NB4 (cell line): ENCODE results near the gene UBASH3A.

Source experiments
- DNase-seq: peaks from one replicate; pipeline ENCODE4 v3.0.0; 2010; ENCODE audit warnings: low read depth
- H3K4me3 ChIP-seq: one replicate; pipeline ENCODE4 v1.5.1; 2011; ENCODE audit warnings: mild to moderate bottlenecking, low read depth, low read length, moderate library complexity
- MYC ChIP-seq: IDR thresholded peaks from 2 replicates; pipeline ENCODE4 v1.6.1; 2011; ENCODE audit warnings: low read depth, low read length
- POLR2A ChIP-seq: IDR thresholded peaks from 2 replicates; pipeline ENCODE4 v1.6.1; 2011; ENCODE audit warnings: mild to moderate bottlenecking; ENCODE audit not compliant: insufficient read length; ENCODE audit errors: extremely low read depth
- TF ChIP-seq, protein P1 (sequence below): IDR thresholded peaks from one replicate; pipeline ENCODE4 v1.5.1; 2012; ENCODE audit warnings: low read depth, low read length
- TF ChIP-seq, protein P2 (sequence below): IDR thresholded peaks from 2 replicates; pipeline ENCODE4 v1.6.1; 2011; ENCODE audit warnings: low read depth, low read length

Gene UBASH3A

DNA sequence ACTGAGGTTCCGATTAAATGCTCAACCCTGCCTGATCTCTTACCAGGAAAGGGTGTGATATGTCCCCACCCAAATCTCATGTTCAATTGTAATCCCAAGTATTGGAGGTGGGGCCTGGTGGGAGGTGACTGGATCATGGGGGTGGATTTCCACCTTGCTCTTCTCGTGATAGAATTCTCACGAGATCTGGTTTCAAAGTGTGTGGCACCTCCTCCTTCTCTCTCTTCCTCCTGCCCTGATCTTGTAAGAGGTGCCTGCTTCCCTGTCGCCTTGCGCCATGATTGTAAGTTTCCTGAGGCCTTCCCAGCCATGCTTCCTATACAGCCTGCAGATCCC lies 57.5 kb downstream of the UBASH3A start:
- no peak for TF ChIP-seq POLR2A
- TF ChIP-seq MYC = no peak
- TF ChIP-seq, protein P1, sequence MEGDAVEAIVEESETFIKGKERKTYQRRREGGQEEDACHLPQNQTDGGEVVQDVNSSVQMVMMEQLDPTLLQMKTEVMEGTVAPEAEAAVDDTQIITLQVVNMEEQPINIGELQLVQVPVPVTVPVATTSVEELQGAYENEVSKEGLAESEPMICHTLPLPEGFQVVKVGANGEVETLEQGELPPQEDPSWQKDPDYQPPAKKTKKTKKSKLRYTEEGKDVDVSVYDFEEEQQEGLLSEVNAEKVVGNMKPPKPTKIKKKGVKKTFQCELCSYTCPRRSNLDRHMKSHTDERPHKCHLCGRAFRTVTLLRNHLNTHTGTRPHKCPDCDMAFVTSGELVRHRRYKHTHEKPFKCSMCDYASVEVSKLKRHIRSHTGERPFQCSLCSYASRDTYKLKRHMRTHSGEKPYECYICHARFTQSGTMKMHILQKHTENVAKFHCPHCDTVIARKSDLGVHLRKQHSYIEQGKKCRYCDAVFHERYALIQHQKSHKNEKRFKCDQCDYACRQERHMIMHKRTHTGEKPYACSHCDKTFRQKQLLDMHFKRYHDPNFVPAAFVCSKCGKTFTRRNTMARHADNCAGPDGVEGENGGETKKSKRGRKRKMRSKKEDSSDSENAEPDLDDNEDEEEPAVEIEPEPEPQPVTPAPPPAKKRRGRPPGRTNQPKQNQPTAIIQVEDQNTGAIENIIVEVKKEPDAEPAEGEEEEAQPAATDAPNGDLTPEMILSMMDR = no peak
- TF ChIP-seq, protein P2, sequence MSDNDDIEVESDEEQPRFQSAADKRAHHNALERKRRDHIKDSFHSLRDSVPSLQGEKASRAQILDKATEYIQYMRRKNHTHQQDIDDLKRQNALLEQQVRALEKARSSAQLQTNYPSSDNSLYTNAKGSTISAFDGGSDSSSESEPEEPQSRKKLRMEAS = no peak
- H3K4me3 ChIP-seq = no peak overlapping the region
- DNase-seq = no peak

DNA sequence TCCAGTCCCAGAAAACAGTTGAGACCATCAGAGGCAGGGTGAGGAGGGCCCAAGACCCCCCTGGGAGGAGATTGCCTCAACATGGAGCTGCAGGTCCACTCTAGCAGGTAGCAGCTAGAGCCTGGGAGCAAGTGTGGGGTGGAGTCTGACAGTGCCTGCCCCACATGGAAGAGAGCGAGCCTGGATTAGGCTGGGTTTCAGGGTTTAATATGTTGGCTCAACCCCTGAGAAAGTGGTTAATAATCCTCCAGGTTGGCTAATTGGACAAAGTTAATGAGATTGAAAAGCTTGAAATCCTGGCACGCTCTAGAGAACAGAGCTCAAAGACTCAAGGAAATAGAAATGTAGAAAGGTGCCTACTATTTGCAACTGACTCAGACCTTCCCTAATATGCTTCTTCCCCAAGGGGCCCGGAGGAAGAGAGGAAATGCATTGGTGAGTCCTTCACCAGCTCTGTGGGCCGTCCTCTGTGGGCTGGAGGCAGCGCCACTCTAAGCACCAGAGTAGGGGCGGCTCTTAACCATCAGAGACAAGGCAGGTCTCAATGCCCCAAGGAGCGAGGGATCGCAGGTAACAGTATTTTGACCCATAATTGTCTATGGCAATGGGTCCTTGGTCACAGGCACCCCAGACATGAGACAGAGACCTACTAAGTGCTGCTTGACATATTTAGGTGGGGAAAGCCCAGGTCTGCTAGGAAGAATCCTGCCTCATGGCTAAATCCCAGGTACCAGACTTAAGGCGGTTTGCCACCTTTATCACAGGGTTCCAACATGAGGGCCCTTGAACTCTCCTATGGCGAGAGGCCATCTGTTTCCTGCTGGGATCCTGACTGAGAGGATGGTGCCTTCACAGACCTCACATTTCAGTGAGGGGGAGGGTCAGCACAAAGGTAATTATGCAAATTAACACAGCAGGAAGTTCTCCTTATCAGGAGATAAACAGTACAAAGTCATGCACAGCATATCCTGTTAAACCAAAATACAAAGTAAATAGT lies 58.5 kb downstream of the UBASH3A start:
- peak; percentile 71 for DNase-seq
- no peak overlapping the region for H3K4me3 ChIP-seq
- TF ChIP-seq POLR2A (peak; percentile 14), MYC (no peak)

DNA sequence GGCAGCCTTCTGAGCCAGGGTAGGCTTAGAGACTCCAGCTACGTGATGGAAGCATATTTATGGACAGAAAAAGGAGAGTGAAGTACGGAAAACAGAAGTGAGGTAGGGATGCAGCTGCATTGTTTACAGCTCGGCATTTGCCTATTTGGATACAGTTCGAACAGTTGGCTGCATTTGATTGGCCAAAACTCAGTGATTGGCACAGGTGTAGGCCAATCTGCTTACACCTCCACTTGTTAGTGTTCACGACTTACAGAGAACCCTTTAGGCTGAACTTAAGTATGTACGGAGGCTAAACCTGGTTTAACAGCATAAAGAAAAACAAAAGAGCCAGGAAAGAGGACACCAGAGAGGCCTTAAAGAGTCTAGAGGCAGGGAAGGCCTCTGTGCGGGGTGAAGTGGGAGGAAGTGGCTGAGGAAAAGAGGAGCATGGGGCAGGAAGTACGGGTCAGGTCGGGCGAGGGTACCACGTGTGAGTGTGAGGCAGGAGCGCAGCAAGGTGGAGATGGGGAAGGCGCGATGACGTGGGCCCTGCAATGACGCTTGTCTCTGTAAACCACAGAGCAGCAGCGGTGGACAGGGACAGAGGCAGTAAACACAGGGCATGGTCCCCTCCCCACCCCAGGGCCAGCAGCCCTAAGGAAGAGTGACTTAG lies 60.3 kb downstream of the UBASH3A start:
- peak; percentile 74 for DNase-seq
- TF ChIP-seq, protein P1 = no peak
- TF ChIP-seq, protein P2 = peak; percentile 62
- no peak overlapping the region for H3K4me3 ChIP-seq

DNA sequence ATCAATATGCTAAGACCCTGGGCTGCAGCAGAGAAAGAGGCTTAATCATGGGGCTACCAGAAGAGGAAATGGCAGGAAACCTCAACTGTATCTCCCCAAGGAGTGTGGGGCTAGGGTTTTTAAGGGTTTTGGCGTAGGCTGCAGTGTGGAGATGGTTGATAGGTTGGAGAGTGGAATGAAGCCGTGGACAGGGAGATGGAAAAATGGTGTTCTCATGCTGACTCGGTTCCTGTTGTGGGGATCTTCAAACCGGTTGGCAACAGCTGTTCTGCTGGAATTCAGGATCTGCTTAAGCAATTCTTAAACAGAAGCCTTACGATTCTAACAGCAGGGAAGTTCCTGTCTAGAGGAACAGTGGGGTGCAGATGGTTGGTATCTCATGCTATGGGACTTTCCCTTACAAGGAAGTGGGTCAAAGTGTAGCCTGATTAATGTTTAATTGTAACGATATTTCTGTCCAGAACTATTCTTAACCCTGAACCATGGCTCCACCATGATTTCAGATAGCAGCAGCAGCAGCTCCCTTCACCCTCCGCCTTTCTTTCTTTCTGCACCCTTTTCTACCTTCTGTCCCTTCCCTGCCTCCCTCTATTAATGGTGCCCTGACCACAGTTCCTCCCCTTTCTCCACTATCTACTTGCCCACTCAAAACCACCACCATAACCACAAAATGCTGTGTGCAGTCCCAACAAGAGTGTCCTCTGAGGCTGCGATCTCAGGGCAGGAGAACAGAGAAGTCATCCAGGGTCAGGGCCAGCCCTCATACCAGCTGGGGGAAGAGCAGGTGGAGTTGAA lies 61.5 kb downstream of the UBASH3A start:
- peak; percentile 94 for DNase-seq
- H3K4me3 ChIP-seq = peak overlapping the region; percentile 2
- TF ChIP-seq, protein P2 = 0 out of 2 replicates have a peak, but pooled peaks have one; percentile 22
- TF ChIP-seq POLR2A = no peak
- peak; percentile 36; the same call in 1 of the 2 replicates for TF ChIP-seq MYC

DNA sequence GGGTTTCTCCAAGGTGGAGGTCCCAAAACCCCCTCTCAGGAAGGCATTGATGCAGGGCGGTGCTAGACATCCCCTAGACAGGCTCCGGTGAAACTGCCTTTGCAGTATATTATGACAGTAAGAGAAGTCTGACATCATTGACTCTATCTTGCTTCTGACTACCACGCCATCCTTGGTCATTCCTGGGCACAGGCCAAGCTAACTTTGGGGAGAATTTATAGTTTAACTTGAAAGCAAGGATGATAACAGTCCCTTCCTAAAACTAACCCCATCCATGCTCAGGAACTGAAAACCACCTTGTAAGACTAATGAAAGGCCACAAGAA lies 62.1 kb downstream of the UBASH3A start:
- TF ChIP-seq, protein P1 = no peak
- no peak for TF ChIP-seq POLR2A
- TF ChIP-seq MYC = no peak
- TF ChIP-seq, protein P2 = no peak
- no peak overlapping the region for H3K4me3 ChIP-seq
- no peak for DNase-seq

DNA sequence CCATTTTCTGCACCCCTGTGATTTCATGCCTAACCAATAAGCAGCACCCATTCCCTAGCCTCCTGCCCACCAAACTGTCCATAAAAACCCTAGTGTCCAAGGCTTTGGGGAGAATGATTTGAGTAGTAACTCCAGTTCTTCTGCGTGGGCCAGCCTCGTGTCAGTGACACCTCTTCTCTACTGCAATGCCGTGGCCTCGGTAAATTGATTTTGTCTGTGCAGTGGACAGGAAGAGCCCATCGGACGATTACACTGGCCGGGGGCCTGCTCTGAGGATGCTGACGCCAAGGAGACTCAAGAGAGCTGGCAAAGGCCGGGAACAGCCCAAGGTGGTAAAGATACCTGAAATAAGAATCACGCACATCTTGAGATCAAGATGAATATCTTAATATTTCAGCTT lies 63.0 kb downstream of the UBASH3A start:
- DNase-seq = no peak
- TF ChIP-seq POLR2A = no peak
- TF ChIP-seq, protein P2 = no peak
- TF ChIP-seq, protein P1 = no peak
- no peak for TF ChIP-seq MYC
- no peak overlapping the region for H3K4me3 ChIP-seq
